Measurements from ENCODE around the gene FOXP1. TPM values are rescaled to one million over a fixed set of nuclear protein-coding genes. Genes with fewer than 3 reads are reported as not detected.
A peak's percentile ranks its signal among the peaks of the same experiment; 100 is the strongest.

FOXP1 gene
- total and polyA plus RNA-seq, 9 of the 15 experiments (the other 6 are each of a cell fraction or from before 2014, with no cell fraction given): 7.7 to 34.5 (median 13.7) TPM

DNA sequence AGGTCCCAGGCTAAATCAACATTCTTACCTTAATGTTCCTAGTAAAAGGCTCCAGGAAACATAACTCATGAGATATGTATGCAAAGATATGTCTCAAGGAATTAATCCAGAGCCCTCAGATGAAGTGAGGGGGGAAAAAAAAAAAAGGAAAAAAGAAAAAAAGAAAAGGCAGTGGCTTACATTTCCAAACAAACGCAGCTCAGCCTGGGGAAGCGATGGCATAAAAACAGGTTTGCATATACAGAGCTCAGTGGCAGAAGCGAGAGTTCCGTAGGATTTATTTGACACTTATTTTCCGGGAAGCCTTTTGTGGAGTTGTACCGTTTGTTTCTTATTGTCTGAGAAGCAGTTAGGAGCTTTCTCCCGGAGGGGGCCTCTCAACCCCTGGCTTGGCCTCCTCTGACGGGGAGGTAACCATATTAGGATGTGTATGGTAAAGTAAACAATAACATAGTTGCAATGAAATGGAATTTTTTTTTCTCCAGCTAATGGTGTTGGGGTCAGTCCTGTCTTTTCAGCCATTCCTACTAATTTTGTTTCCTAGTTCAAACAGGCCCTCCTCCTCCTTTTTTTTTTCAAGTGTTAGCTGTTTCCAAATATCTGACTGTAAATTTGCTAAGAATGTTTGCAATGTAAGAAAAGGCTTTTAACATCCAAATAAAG is 338.6 kb downstream of the FOXP1 start:
- H3K27me3 ChIP-seq (ENCODE audit: control insufficient read depth in 2 of 2, insufficient read depth in 2 of 2, low read length in 2 of 2): no peaks in the 10 kb centered on the region
- ChIA-PET CTCF (ENCODE audit: low intra/inter-chr PET ratio) (no interaction called here), POLR2A (interaction anchor here (1.8 kb wide), 1 partner anchor 11 kb away, joined by 4 read pairs; no protein-coding TSS in a partner anchor)
- no peak overlapping the region for H3K4me3 ChIP-seq
- ATAC-seq (peak; percentile 51), DNase-seq (ENCODE audit: extremely low read depth in 1 of 4, low spot score in 3 of 4) (no peak), FAIRE-seq (no peak)
- no peak overlapping the region for H2AFZ ChIP-seq (ENCODE audit: low read depth, low read length)
- H3K9ac ChIP-seq (ENCODE audit: insufficient read depth in 1 of 2, low read depth in 2 of 2, low read length in 2 of 2): peak overlapping the region in 1 of 2 experiments; percentile 10; a peak in 1 of 4 replicates
- no peaks in the 10 kb centered on the region for H4K20me1 ChIP-seq (replicated peaks; ENCODE audit: control insufficient read depth, insufficient read depth, low read length)
- no peaks in the 10 kb centered on the region for H3K36me3 ChIP-seq (ENCODE audit: control insufficient read depth, insufficient read depth, low read length)
- no peaks in the 10 kb centered on the region for H3K9me3 ChIP-seq (replicated peaks; ENCODE audit: control insufficient read depth, insufficient read depth, low read depth, low read length)
- in situ Hi-C loops (cut with MboI) (no loop called here), intact Hi-C loops (cut with micrococcal nuclease) (loop anchor here (5.0 to 10.0 kb wide), 2 partner anchors 150 to 267 kb away; no protein-coding TSS in a partner anchor)
- WGBS (ENCODE audit: insufficient coverage, low coverage, missing lambda C conversion rate): 5% methylated on average over 8 of the region's 8 CpGs
- no peak overlapping the region for H3K4me2 ChIP-seq (ENCODE audit: insufficient read depth, low read length)
- TF ChIP-seq NONO (IDR thresholded peaks at IDR 0.05; ENCODE audit: low read depth in 2 of 2, low read length in 1 of 2) (no peak), SRF (CRISPR knock-in tag; IDR thresholded peaks at IDR 0.05) (peak in 1 of 2 experiments; percentile 79; a peak in 2 of 4 replicates)
- no TSS peak for BruUV-seq (replicated peaks)
- no peaks in the 10 kb centered on the region for H3K79me2 ChIP-seq (ENCODE audit: control insufficient read depth, insufficient read depth, low read length)
- no peak overlapping the region for H3K27ac ChIP-seq (ENCODE audit: extremely low read depth, low read depth, low read length)
- no peaks in the 10 kb centered on the region for H3K9me1 ChIP-seq (ENCODE audit: control insufficient read depth, insufficient read depth, low read length)
- peaks cover 7 to 15% of the 10 kb centered on the region in 2 experiments; a peak in 3 of 5 replicates for H3K4me1 ChIP-seq (replicated peaks in 1 of 2; ENCODE audit: control insufficient read depth in 2 of 2, insufficient read depth in 2 of 2, low read length in 2 of 2)

DNA sequence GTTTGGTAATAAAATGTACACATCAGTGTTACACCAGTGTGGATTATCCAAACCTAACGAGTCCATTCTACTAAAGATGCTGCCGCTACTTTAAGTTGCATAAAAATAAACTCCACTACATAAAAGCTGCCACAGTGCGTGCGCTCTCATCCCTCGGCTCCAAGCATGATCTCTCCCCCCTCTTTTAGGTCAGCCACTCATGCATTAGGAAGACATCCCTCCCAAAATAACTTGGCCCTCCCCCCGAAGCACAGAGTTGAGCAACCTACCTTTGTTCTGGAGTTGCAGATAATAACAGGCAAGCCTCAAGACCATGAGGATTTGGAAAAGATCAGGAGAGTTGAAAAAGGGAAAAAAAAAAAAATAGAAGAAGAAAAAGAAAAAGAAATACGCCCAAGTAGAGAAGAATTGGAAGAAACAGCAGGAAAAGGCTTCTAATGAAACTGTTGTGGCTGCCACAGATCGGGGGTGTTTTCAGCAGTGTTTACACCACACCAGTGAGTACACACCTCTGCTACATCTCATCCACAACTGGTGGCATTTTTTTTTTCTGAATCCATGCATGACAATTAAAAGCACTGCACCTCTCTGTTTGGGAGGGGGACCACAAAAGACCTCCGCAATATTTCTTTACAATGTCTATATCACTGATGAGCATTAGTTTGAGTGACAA is 339.2 kb downstream of the FOXP1 start:
- intact Hi-C loops (cut with micrococcal nuclease): loop anchor here (10.0 kb wide), 1 partner anchor 151 kb away; no protein-coding TSS in a partner anchor
- no peak overlapping the region for H3K4me2 ChIP-seq (ENCODE audit: insufficient read depth, low read length)
- no peaks in the 10 kb centered on the region for H3K36me3 ChIP-seq (ENCODE audit: control insufficient read depth, insufficient read depth, low read length)
- in situ Hi-C loops (cut with MboI): no loop called here
- ATAC-seq (peak; percentile 64), FAIRE-seq (peak; percentile 49), DNase-seq (ENCODE audit: extremely low read depth in 1 of 4, low spot score in 3 of 4) (peak in 2 of 4 experiments; percentile 41 to 74)
- H4K20me1 ChIP-seq (replicated peaks; ENCODE audit: control insufficient read depth, insufficient read depth, low read length): no peaks in the 10 kb centered on the region
- no peaks in the 10 kb centered on the region for H3K27me3 ChIP-seq (ENCODE audit: control insufficient read depth in 2 of 2, insufficient read depth in 2 of 2, low read length in 2 of 2)
- no TSS peak for BruUV-seq (replicated peaks)
- H3K27ac ChIP-seq (ENCODE audit: extremely low read depth, low read depth, low read length): no peak overlapping the region
- H3K9me1 ChIP-seq (ENCODE audit: control insufficient read depth, insufficient read depth, low read length): no peaks in the 10 kb centered on the region
- no peak overlapping the region for H2AFZ ChIP-seq (ENCODE audit: low read depth, low read length)
- H3K4me3 ChIP-seq: no peak overlapping the region
- no peak overlapping the region for H3K9ac ChIP-seq (ENCODE audit: insufficient read depth in 1 of 2, low read depth in 2 of 2, low read length in 2 of 2)
- 19% methylated on average over 9 of the region's 9 CpGs for WGBS (ENCODE audit: insufficient coverage, low coverage, missing lambda C conversion rate)
- H3K79me2 ChIP-seq (ENCODE audit: control insufficient read depth, insufficient read depth, low read length): no peaks in the 10 kb centered on the region
- no peaks in the 10 kb centered on the region for H3K9me3 ChIP-seq (replicated peaks; ENCODE audit: control insufficient read depth, insufficient read depth, low read depth, low read length)
- peaks cover 7 to 15% of the 10 kb centered on the region in 2 experiments; a peak in 3 of 5 replicates for H3K4me1 ChIP-seq (replicated peaks in 1 of 2; ENCODE audit: control insufficient read depth in 2 of 2, insufficient read depth in 2 of 2, low read length in 2 of 2)
- POLR2A ChIA-PET: no interaction called here
- CTCF ChIA-PET (ENCODE audit: low intra/inter-chr PET ratio): no interaction called here
- peak; percentile 74 for TF ChIP-seq MEF2A (IDR thresholded peaks at IDR 0.05; ENCODE audit: control insufficient read depth, low read depth, low read length)
- TF ChIP-seq SOX6 (IDR thresholded peaks at IDR 0.05): peak; percentile 51; the same call in 1 of the 2 replicates
- TF ChIP-seq DPF2 (IDR thresholded peaks at IDR 0.05): 0 out of 2 replicates have a peak, but pooled peaks have one; percentile 15
- TF ChIP-seq MEF2D (tag; conservative IDR thresholded peaks at IDR 0.05; ENCODE audit: low read depth): peak; percentile 46; the same call in 1 of the 2 replicates
- 0 out of 4 replicates have a peak, but pooled peaks of 1 of the 2 experiments have one; percentile 12 for TF ChIP-seq KDM1A (IDR thresholded peaks at IDR 0.05)
- TF ChIP-seq CEBPB (tag; IDR thresholded peaks at IDR 0.05): peak; percentile 84
- TF ChIP-seq, protein P1, sequence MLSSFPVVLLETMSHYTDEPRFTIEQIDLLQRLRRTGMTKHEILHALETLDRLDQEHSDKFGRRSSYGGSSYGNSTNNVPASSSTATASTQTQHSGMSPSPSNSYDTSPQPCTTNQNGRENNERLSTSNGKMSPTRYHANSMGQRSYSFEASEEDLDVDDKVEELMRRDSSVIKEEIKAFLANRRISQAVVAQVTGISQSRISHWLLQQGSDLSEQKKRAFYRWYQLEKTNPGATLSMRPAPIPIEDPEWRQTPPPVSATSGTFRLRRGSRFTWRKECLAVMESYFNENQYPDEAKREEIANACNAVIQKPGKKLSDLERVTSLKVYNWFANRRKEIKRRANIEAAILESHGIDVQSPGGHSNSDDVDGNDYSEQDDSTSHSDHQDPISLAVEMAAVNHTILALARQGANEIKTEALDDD (IDR thresholded peaks at IDR 0.05): 0 out of 2 replicates have a peak, but pooled peaks have one; percentile 12
- no peak for TF ChIP-seq CEBPG (CRISPR knock-in tag; IDR thresholded peaks at IDR 0.05)
- peak in 1 of 2 experiments; percentile 68; a peak in 3 of 4 replicates for TF ChIP-seq CEBPG (tag; conservative IDR thresholded peaks at IDR 0.05 in 1 of 2, IDR thresholded peaks at IDR 0.05 in 1 of 2)
- no peak for TF ChIP-seq ZNF165 (CRISPR knock-in tag; IDR thresholded peaks at IDR 0.05; ENCODE audit: borderline replicate concordance)
- TF ChIP-seq SETDB1 (IDR thresholded peaks at IDR 0.05; ENCODE audit: low read length): no peak
- TF ChIP-seq RCOR1 (IDR thresholded peaks at IDR 0.05; ENCODE audit: borderline replicate concordance in 1 of 2, low read depth in 2 of 2, low read length in 2 of 2): 0 out of 4 replicates have a peak, but pooled peaks of 1 of the 2 experiments have one; percentile 32
